Fibroblast of skin of left quadriceps (primary cell): ENCODE data around the gene C1QTNF8.

Experiments used
- DNase-seq, 2 experiments: peaks; one replicate each; pipeline ENCODE4 v3.0.0-alpha.2; 2013; ENCODE audit warnings: low read depth in 2 of 2

Gene C1QTNF8

GRCh38 chr16:1096169-1097082 is at the start of gene C1QTNF8:
TSS of gene C1QTNF8 (minus strand) at chr16:1096244. CDS start at chr16:1094922, 1,322 bp downstream.
- no peak for DNase-seq

- no peak for DNase-seq
These were observed 49.5 kb upstream of the C1QTNF8 start for GRCh38 chr16:1145383-1146100.

- no peak for DNase-seq
These were observed 48.7 kb upstream of the C1QTNF8 start for GRCh38 chr16:1144476-1145382.

- DNase-seq, result no peak
These were observed 47.9 kb upstream of the C1QTNF8 start for GRCh38 chr16:1143761-1144450.

GRCh38 chr16:1142911-1143310 is 46.9 kb upstream of the C1QTNF8 start:
- DNase-seq, result no peak

- no peak for DNase-seq
These were observed 45.7 kb upstream of the C1QTNF8 start for GRCh38 chr16:1141716-1142115.

GRCh38 chr16:1141191-1141590 is 45.1 kb upstream of the C1QTNF8 start:
- no peak for DNase-seq

- DNase-seq, result no peak
These were observed 44.6 kb upstream of the C1QTNF8 start for GRCh38 chr16:1140582-1141162.

- no peak for DNase-seq
These were observed 41.6 kb upstream of the C1QTNF8 start for GRCh38 chr16:1137604-1138003.

- no peak for DNase-seq
These were observed 39.4 kb upstream of the C1QTNF8 start for GRCh38 chr16:1135459-1135825.

GRCh38 chr16:1134776-1135458 is 38.9 kb upstream of the C1QTNF8 start:
- no peak for DNase-seq

GRCh38 chr16:1133810-1134520 is 37.9 kb upstream of the C1QTNF8 start:
- DNase-seq, result no peak

- DNase-seq, result no peak
These were observed 37.2 kb upstream of the C1QTNF8 start for GRCh38 chr16:1133271-1133670.

- no peak for DNase-seq
These were observed 36.4 kb upstream of the C1QTNF8 start for GRCh38 chr16:1132431-1132830.

GRCh38 chr16:1131378-1131994 is 35.4 kb upstream of the C1QTNF8 start:
- DNase-seq, result no peak

- no peak for DNase-seq
These were observed 34.3 kb upstream of the C1QTNF8 start for GRCh38 chr16:1130382-1130781.

- no peak for DNase-seq
These were observed 33.3 kb upstream of the C1QTNF8 start for GRCh38 chr16:1129106-1129960.

GRCh38 chr16:1127971-1128715 is 32.1 kb upstream of the C1QTNF8 start:
- DNase-seq, result no peak
